ENCODE results near the gene SIM2.
A peak's percentile ranks its signal among the peaks of the same experiment; 100 is the strongest.
"Not testable (repeated sequence)": the region's sequence is repeated elsewhere in the genome, so short reads cannot be mapped to it uniquely, and the experiment has no call there.

The SIM2 gene

GRCh38 chr21:36698981-36699545, at the start of gene SIM2:
Gene SIM2 (plus strand): TSS chr21:36699115. CDS start chr21:36699747, 632 bp downstream.
- Histone ChIP-seq H3K9ac (ENCODE audit: low read depth, low read length) (peak within 1 kb of the TSS; percentile 47), H3K9me3 (ENCODE audit: control insufficient read depth, insufficient read depth, low read length) (no peaks in the 10 kb centered on the region), H3K36me3 (ENCODE audit: insufficient read depth, low read length) (no peaks in the 10 kb centered on the region), H3K4me1 (ENCODE audit: insufficient read depth, low read length) (peaks cover 10% of the 10 kb centered on the region; the same call in 1 of the 2 replicates)

GRCh38 chr21:36654324-36654723, 44.6 kb upstream of the SIM2 start:
- H3K9me3 ChIP-seq (ENCODE audit: control insufficient read depth, insufficient read depth, low read length), result no peaks in the 10 kb centered on the region
- H3K9ac ChIP-seq (ENCODE audit: low read depth, low read length), result no peak overlapping the region
- no peaks in the 10 kb centered on the region for H3K36me3 ChIP-seq (ENCODE audit: insufficient read depth, low read length)
- no peaks in the 10 kb centered on the region; the same call in 1 of the 2 replicates for H3K4me1 ChIP-seq (ENCODE audit: insufficient read depth, low read length)

GRCh38 chr21:36654796-36655325, 44.1 kb upstream of the SIM2 start:
- no peaks in the 10 kb centered on the region for H3K9me3 ChIP-seq (ENCODE audit: control insufficient read depth, insufficient read depth, low read length)
- no peak overlapping the region for H3K9ac ChIP-seq (ENCODE audit: low read depth, low read length)
- H3K4me1 ChIP-seq (ENCODE audit: insufficient read depth, low read length), result no peaks in the 10 kb centered on the region; the same call in 1 of the 2 replicates
- no peaks in the 10 kb centered on the region for H3K36me3 ChIP-seq (ENCODE audit: insufficient read depth, low read length)

- Histone ChIP-seq H3K9me3 (ENCODE audit: control insufficient read depth, insufficient read depth, low read length) (no peaks in the 10 kb centered on the region), H3K36me3 (ENCODE audit: insufficient read depth, low read length) (no peaks in the 10 kb centered on the region), H3K4me1 (ENCODE audit: insufficient read depth, low read length) (no peaks in the 10 kb centered on the region; the same call in 1 of the 2 replicates), H3K9ac (ENCODE audit: low read depth, low read length) (no peak overlapping the region)
Observed at GRCh38 chr21:36656138-36656537, 42.8 kb upstream of the SIM2 start.

GRCh38 chr21:36657290-36657689, 41.6 kb upstream of the SIM2 start:
- not testable (repeated sequence) for H3K4me1 ChIP-seq (ENCODE audit: insufficient read depth, low read length); H3K9ac ChIP-seq (ENCODE audit: low read depth, low read length); H3K9me3 ChIP-seq (ENCODE audit: control insufficient read depth, insufficient read depth, low read length); H3K36me3 ChIP-seq (ENCODE audit: insufficient read depth, low read length)

GRCh38 chr21:36657999-36658398, 40.9 kb upstream of the SIM2 start:
- Histone ChIP-seq H3K4me1 (ENCODE audit: insufficient read depth, low read length) (peaks cover under 1% of the 10 kb centered on the region; the same call in 1 of the 2 replicates), H3K36me3 (ENCODE audit: insufficient read depth, low read length) (no peaks in the 10 kb centered on the region), H3K9ac (ENCODE audit: low read depth, low read length) (no peak overlapping the region)

GRCh38 chr21:36658926-36659325, 40.0 kb upstream of the SIM2 start:
- Histone ChIP-seq H3K9ac (ENCODE audit: low read depth, low read length) (no peak overlapping the region), H3K9me3 (ENCODE audit: control insufficient read depth, insufficient read depth, low read length) (no peaks in the 10 kb centered on the region), H3K4me1 (ENCODE audit: insufficient read depth, low read length) (peaks cover 3% of the 10 kb centered on the region; the same call in 1 of the 2 replicates), H3K36me3 (ENCODE audit: insufficient read depth, low read length) (no peaks in the 10 kb centered on the region)

More at GRCh38 chr21:36657999-36658398, 40.9 kb upstream of the SIM2 start:
- no peaks in the 10 kb centered on the region for H3K9me3 ChIP-seq (ENCODE audit: control insufficient read depth, insufficient read depth, low read length)

GRCh38 chr21:36661511-36662309, 37.2 kb upstream of the SIM2 start:
- Histone ChIP-seq H3K9ac (ENCODE audit: low read depth, low read length) (no peak overlapping the region), H3K4me1 (ENCODE audit: insufficient read depth, low read length) (0 out of 2 replicates have a peak, but pooled peaks cover 3% of the 10 kb centered on the region), H3K36me3 (ENCODE audit: insufficient read depth, low read length) (no peaks in the 10 kb centered on the region), H3K9me3 (ENCODE audit: control insufficient read depth, insufficient read depth, low read length) (no peaks in the 10 kb centered on the region)

GRCh38 chr21:36663033-36663855, 35.7 kb upstream of the SIM2 start:
- Histone ChIP-seq H3K9me3 (ENCODE audit: control insufficient read depth, insufficient read depth, low read length) (no peaks in the 10 kb centered on the region), H3K4me1 (ENCODE audit: insufficient read depth, low read length) (0 out of 2 replicates have a peak, but pooled peaks cover 3% of the 10 kb centered on the region), H3K9ac (ENCODE audit: low read depth, low read length) (no peak overlapping the region; the same call in 1 of the 2 replicates), H3K36me3 (ENCODE audit: insufficient read depth, low read length) (no peaks in the 10 kb centered on the region)

GRCh38 chr21:36664662-36664990, 34.3 kb upstream of the SIM2 start:
- Histone ChIP-seq H3K9me3 (ENCODE audit: control insufficient read depth, insufficient read depth, low read length) (no peaks in the 10 kb centered on the region), H3K36me3 (ENCODE audit: insufficient read depth, low read length) (no peaks in the 10 kb centered on the region), H3K9ac (ENCODE audit: low read depth, low read length) (no peak overlapping the region), H3K4me1 (ENCODE audit: insufficient read depth, low read length) (0 out of 2 replicates have a peak, but pooled peaks cover 3% of the 10 kb centered on the region)

- H3K9me3 ChIP-seq (ENCODE audit: control insufficient read depth, insufficient read depth, low read length), result no peaks in the 10 kb centered on the region
- no peaks in the 10 kb centered on the region for H3K36me3 ChIP-seq (ENCODE audit: insufficient read depth, low read length)
- no peak overlapping the region for H3K9ac ChIP-seq (ENCODE audit: low read depth, low read length)
- H3K4me1 ChIP-seq (ENCODE audit: insufficient read depth, low read length), result 0 out of 2 replicates have a peak, but pooled peaks cover 3% of the 10 kb centered on the region
Observed at GRCh38 chr21:36665806-36666205, 33.1 kb upstream of the SIM2 start.

- Histone ChIP-seq H3K36me3 (ENCODE audit: insufficient read depth, low read length) (no peaks in the 10 kb centered on the region), H3K9me3 (ENCODE audit: control insufficient read depth, insufficient read depth, low read length) (no peaks in the 10 kb centered on the region), H3K4me1 (ENCODE audit: insufficient read depth, low read length) (no peaks in the 10 kb centered on the region), H3K9ac (ENCODE audit: low read depth, low read length) (no peak overlapping the region)
Observed at GRCh38 chr21:36668713-36669112, 30.2 kb upstream of the SIM2 start.

GRCh38 chr21:36671836-36672235, 27.1 kb upstream of the SIM2 start:
- Histone ChIP-seq H3K4me1 (ENCODE audit: insufficient read depth, low read length) (peaks cover 5% of the 10 kb centered on the region; the same call in 1 of the 2 replicates), H3K9ac (ENCODE audit: low read depth, low read length) (no peak overlapping the region), H3K9me3 (ENCODE audit: control insufficient read depth, insufficient read depth, low read length) (no peaks in the 10 kb centered on the region)

GRCh38 chr21:36672296-36672695, 26.6 kb upstream of the SIM2 start:
- not testable (repeated sequence) for H3K4me1 ChIP-seq (ENCODE audit: insufficient read depth, low read length); H3K9ac ChIP-seq (ENCODE audit: low read depth, low read length); H3K36me3 ChIP-seq (ENCODE audit: insufficient read depth, low read length); H3K9me3 ChIP-seq (ENCODE audit: control insufficient read depth, insufficient read depth, low read length)

More at GRCh38 chr21:36671836-36672235, 27.1 kb upstream of the SIM2 start:
- no peaks in the 10 kb centered on the region for H3K36me3 ChIP-seq (ENCODE audit: insufficient read depth, low read length)
